Right hindlimb (tissue), 1 donor: ENCODE data around the gene UAP1L1.

Source experiments
- DNase-seq: peaks from one replicate; pipeline ENCODE4 v3.0.0-alpha.2; 2018

Gene UAP1L1

DNA sequence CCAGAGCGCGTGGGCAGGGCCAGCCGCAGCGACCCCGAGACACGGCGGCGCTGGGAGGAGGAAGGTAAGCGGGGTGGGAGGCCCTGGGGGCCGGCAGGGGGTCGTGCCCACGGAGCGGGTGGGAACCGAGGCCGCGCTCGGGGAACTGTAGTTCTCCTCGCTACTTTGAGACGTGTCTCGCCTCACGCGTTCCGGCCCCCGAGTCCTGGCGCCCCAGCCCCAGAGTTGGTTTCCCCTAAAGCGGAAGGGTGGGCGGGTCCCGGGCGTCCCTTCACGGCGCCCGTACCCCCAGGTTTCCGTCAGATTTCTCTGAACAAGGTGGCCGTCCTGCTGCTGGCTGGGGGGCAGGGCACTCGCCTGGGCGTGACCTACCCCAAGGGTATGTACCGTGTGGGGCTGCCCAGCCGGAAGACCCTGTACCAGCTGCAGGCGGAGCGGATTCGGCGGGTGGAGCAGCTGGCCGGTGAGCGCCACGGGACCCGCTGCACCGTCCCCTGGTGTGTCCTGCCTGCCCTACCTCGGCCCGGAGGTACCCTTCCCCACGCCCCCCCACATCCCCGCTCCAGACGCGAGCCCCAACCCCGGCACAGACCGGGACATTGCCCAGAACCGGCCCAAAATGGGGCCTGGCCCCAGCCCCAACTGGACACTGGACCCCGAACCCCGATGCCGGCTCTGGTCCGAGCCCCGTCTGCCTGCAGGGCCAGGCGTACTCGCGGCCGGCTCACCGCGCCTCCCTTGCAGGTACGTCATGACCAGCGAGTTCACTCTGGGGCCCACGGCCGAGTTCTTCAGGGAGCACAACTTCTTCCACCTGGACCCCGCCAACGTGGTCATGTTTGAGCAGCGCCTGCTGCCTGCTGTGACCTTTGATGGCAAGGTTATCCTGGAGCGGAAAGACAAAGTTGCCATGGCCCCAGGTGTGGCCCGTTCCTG is 709 bp downstream of the UAP1L1 start:
- no peak for DNase-seq

DNA sequence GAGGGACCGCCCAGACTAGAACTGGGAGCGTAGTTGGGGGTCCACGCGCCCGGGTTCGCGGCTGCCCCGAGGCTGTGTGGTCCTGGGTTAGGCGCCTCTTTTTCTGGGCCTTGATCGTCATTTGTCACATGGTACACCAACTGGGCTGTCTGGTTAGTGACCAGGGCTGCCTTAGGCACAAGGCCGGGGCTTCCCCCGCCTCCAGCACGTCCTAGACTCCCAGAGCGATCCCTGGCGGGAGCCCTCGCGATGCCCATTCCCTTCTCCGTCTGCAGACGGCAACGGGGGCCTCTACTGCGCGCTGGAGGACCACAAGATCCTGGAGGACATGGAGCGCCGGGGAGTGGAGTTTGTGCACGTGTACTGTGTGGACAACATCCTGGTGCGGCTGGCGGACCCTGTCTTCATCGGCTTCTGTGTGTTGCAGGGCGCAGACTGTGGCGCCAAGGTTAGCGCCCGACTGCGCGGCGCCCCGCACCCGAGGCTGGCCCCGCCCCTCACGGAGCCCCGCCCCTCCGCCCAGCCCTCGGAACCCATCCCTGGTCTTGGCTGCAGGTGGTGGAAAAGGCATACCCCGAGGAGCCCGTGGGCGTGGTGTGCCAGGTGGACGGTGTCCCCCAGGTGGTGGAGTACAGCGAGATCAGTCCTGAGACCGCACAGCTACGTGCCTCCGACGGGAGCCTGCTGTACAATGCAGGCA is 1.5 kb downstream of the UAP1L1 start:
- no peak for DNase-seq

- no peak for DNase-seq
These were observed 2.1 kb downstream of the UAP1L1 start for GRCh38 chr9:137079401-137079787.

DNA sequence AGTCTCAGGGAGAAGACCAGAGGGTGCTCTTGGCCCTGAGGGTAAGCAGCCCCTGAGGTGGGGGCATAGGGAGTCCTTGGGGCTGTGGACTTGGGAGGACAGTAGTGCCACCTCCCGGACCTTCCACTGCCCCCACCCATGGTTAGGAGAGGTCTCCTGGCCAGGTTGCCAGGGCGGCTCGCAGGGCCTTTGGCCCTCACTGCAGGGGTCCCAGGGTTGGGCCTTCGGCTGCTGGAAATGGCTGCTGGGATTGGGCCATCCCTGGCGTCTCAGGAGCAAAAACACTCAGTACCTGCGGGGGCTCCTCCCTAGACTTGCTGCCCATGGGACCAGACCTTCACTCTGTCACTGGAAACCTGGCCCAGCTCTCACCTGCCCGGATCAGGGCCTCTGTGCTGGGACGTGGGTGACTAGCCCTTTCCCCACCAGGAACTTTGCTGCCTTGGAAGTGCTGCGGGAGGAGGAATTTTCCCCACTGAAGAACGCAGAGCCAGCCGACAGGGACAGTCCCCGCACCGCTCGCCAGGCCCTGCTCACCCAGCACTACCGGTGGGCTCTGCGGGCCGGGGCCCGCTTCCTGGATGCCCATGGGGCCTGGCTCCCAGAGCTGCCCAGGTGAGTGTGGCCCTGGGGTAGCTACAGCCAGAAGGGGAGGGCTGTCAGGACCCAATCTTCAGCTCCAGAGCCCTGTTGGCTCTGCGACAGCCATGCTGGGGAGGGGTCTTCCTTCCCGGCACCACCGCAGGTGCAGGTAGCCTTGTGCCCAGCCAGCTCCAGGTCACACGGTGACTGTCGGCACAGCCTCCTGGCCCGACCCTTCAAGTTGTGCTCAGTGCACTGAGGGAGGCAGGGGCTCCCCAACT is 3.2 kb downstream of the UAP1L1 start:
- DNase-seq, result no peak

GRCh38 chr9:137082222-137082924 is 5.1 kb downstream of the UAP1L1 start:
- no peak for DNase-seq

- DNase-seq, result no peak
These were observed 5.6 kb downstream of the UAP1L1 start for GRCh38 chr9:137082925-137083290.

GRCh38 chr9:137083394-137084004 is 6.2 kb downstream of the UAP1L1 start:
- DNase-seq, result peak; percentile 63

DNA sequence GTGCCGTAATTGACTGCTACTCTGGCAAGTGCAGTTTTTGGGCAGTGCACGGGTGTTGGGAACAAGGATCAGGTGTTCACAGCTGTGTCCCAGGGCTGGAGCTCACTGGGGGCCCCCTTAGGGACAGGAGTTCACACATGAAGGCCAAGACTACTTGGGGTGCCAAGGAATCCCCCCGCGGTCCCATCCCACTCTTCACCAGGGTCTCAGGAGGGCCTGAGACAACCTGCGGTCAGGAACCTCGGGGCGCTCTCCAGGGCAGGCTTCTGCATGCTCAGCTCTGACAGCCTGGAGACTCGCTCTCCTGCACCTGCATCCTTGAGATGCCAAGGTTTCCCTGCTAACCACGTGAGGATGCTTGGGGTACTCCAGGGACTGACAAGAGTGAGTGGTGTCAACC is 7.2 kb downstream of the UAP1L1 start:
- DNase-seq, result no peak

GRCh38 chr9:137085920-137086530 is 8.7 kb downstream of the UAP1L1 start:
- DNase-seq, result no peak

GRCh38 chr9:137086531-137087408 is 9.5 kb downstream of the UAP1L1 start, which contains the start of gene MAN1B1:
TSS of gene MAN1B1 (plus strand) at chr9:137086985. CDS start at chr9:137087000, 15 bp downstream.
- peak; percentile 98 for DNase-seq

DNA sequence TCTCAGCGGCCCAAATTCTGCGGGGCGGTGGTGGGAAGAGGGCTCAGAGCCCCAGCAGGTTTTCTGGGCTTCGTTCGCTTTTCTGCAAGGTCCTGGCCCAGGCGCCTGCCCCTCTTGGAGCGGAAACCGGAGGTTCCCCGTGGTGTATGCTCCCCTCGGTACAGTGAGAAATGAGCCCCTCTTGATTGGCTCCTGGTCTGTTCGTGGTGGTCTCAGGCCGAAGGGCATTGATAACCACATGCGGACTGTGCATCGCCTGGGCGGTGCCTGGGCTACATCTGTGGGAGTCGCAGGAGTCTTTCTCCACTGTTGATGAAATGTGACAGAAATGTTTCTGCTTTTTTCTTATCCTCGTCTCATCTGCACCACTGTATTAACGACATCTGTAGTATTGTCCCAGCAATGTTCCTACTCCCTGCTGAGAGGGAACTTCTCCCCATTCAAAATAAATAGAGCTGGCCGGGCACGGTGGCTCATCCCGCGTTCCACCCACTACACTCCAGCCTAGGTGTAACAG is 10.2 kb downstream of the UAP1L1 start:
- DNase-seq, result no peak

DNA sequence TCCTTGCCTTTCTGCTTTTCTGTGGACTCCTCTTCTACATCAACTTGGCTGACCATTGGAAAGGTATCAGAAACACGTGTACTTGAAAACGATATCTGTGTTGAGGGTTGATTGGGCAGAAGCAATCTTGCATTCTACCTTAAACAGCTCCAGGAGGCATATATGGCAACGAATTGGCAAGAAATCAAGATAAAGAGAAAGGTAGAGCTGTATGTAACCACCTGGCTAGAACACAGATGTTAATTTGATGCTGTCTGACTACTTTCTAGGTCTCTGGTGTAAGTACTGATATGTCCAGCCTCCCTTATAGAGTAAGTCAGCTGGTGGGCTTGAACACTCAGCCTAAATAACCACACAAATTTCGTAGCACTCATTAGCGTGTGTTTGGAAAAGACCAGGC is 10.8 kb downstream of the UAP1L1 start:
- no peak for DNase-seq

- DNase-seq, result no peak
These were observed 12.1 kb downstream of the UAP1L1 start for GRCh38 chr9:137089232-137089947.

DNA sequence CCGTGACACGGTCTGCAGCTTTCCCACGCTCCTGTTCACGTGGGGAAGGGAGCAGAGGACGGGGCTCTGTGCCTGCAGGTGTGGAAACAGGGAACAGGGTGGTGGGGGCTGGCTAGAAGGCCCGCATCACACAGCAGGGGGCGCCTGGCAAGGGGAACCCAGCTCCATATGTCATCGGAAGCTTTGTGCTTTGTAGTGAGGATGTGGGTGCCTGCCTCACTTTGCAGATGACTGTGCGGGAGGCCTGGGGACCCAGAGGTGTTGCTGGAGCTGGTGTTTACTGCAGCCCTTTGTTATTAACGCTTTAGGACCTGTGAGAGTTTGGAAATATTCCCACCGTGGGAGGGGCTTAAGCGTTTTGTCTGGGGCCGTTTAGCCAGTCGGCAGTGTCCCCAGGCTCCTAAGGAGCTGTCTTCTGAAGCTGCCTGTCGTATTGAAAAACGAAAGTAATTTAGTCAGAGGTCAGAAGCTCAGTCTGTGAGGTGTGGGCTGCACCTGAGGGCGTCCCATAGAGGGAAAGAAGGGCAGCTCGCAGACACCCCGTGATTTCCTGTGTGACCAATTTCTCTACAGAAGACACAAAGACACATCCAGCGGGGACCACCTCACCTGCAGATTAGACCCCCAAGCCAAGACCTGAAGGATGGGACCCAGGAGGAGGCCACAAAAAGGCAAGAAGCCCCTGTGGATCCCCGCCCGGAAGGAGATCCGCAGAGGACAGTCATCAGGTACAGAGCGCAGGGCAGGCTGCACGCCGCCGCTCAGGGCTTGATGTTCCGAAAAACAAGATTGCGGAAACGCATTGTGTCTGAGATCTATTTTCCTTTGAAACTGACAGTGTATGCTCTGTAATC is 18.6 kb downstream of the UAP1L1 start:
- no peak for DNase-seq

DNA sequence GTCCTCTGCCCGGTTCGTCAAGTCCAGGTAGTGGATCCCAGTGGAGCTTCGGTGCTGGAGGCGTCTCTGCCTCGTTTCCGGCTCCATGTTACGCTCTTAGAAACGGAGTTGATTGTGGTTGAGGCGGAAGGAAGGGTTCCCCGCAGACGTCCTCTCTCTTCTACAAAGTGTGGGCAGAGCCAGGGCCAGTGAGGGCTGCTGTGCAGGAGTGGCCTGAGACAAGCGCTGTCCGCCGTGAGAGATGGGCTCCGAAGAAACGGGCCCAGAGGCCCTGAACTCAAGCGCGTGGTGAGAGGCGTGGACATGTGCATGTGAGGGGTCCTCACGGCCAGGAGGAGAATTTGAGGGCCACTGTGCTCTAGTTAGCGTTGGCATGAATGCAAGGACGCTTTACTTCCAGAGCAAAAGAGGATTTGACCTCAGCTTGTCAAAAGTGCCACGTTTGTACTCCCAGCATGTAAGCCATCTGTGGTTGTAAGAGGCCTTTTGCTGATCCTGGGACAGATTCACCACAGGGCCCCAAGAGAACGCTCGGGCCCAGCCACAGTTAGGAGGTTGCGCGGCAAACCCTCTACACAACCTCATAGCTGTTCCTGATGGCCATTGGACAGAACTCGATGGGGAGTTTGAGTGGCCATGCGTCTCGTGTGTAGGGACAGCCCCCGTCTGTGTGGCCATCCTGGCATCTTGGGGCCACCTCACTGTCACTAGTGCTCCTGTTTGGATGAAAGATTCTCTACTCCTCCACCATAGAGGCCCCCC is 19.6 kb downstream of the UAP1L1 start:
- no peak for DNase-seq

GRCh38 chr9:137097761-137098462 is 20.6 kb downstream of the UAP1L1 start:
- no peak for DNase-seq

GRCh38 chr9:137099231-137099630 is 21.9 kb downstream of the UAP1L1 start:
- DNase-seq, result no peak
